ENCODE results near the gene APOL3. TPM values are rescaled to one million over a fixed set of nuclear protein-coding genes. Genes with fewer than 3 reads are reported as not detected.

The APOL3 gene
- total RNA-seq, 1 experiment from 2014 or later, result 0.44 TPM

- intact Hi-C loops (cut with micrococcal nuclease), result no loop called here
- no TSS peak for BruUV-seq (replicated peaks)
- TF ChIP-seq CTCF (IDR thresholded peaks at IDR 0.05; ENCODE audit: unreplicated experiment), result no peak
- no peak overlapping the region for H3K4me3 Mint-ChIP-seq (ENCODE audit: unreplicated experiment)
- DNase-seq (ENCODE audit: unreplicated experiment), result no peak
- no peaks in the 10 kb centered on the region for H3K4me1 Mint-ChIP-seq (ENCODE audit: insufficient read depth, unreplicated experiment)
- H3K9me3 Mint-ChIP-seq (ENCODE audit: unreplicated experiment), result no peaks in the 10 kb centered on the region
- peaks cover 39% of the 10 kb centered on the region for H3K27me3 Mint-ChIP-seq (ENCODE audit: insufficient read depth, unreplicated experiment)
- ChIA-PET POLR2A (interaction anchor here (0.6 kb wide), 1 partner anchor 175 kb away, joined by 3 read pairs; no protein-coding TSS in a partner anchor), CTCF (interaction anchor here (0.7 to 1.5 kb wide), 8 partner anchors 9 to 53 kb away, joined by 3 to 5 read pairs (median 4); partner anchors contain the start of gene APOL2)
- peaks cover 2% of the 10 kb centered on the region for H3K36me3 Mint-ChIP-seq (ENCODE audit: insufficient read depth, unreplicated experiment)
- no peak overlapping the region for H3K27ac Mint-ChIP-seq (ENCODE audit: low read depth, unreplicated experiment)
Measured at GRCh38 chr22:36185828-36186624, 25.5 kb upstream of the APOL3 start.

GRCh38 chr22:36184433-36185025 lies 24.0 kb upstream of the APOL3 start:
- no peak for TF ChIP-seq CTCF (IDR thresholded peaks at IDR 0.05; ENCODE audit: unreplicated experiment)
- intact Hi-C loops (cut with micrococcal nuclease), result no loop called here
- Mint-ChIP-seq H3K27ac (ENCODE audit: low read depth, unreplicated experiment) (no peak overlapping the region), H3K4me1 (ENCODE audit: insufficient read depth, unreplicated experiment) (no peaks in the 10 kb centered on the region), H3K9me3 (ENCODE audit: unreplicated experiment) (no peaks in the 10 kb centered on the region), H3K27me3 (ENCODE audit: insufficient read depth, unreplicated experiment) (peaks cover 24% of the 10 kb centered on the region), H3K4me3 (ENCODE audit: unreplicated experiment) (no peak overlapping the region), H3K36me3 (ENCODE audit: insufficient read depth, unreplicated experiment) (no peaks in the 10 kb centered on the region)
- CTCF ChIA-PET, result no interaction called here
- BruUV-seq (replicated peaks), result no TSS peak
- DNase-seq (ENCODE audit: unreplicated experiment), result no peak
- POLR2A ChIA-PET, result interaction anchor here (0.6 kb wide), 1 partner anchor 340 kb away, joined by 3 read pairs; no protein-coding TSS in a partner anchor

DNA sequence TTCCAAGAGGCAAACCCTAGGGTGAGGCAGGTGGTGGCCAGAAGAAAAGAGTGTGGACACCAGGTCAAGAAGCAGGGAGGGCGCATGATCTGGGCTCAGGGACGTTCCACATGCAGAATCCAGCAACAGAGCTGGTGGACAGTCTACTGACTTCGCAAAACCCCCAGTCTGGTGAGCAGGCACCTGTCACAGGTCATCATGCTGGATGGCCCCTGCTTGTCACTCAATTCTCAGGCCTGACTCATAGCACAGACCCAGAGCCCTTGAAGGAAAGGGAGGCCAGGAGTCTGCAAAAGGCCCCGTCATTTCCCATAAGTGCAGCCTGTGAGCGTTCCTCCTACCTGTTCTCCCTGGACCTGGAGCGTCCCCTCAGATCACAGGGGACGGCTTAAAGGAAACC lies 22.9 kb upstream of the APOL3 start:
- no TSS peak for BruUV-seq (replicated peaks)
- no peak overlapping the region for H3K27ac Mint-ChIP-seq (ENCODE audit: low read depth, unreplicated experiment)
- POLR2A ChIA-PET, result interaction anchor here (1.7 kb wide), 1 partner anchor 9 kb away, joined by 4 read pairs; no protein-coding TSS in a partner anchor
- DNase-seq (ENCODE audit: unreplicated experiment), result no peak
- peaks cover 19% of the 10 kb centered on the region for H3K27me3 Mint-ChIP-seq (ENCODE audit: insufficient read depth, unreplicated experiment)
- CTCF ChIA-PET, result interaction anchor here (1.2 kb wide), 1 partner anchor 39 kb away, joined by 4 read pairs; no protein-coding TSS in a partner anchor
- H3K4me1 Mint-ChIP-seq (ENCODE audit: insufficient read depth, unreplicated experiment), result no peaks in the 10 kb centered on the region
- H3K36me3 Mint-ChIP-seq (ENCODE audit: insufficient read depth, unreplicated experiment), result no peaks in the 10 kb centered on the region
- no peak overlapping the region for H3K4me3 Mint-ChIP-seq (ENCODE audit: unreplicated experiment)
- no peak for TF ChIP-seq CTCF (IDR thresholded peaks at IDR 0.05; ENCODE audit: unreplicated experiment)
- no peaks in the 10 kb centered on the region for H3K9me3 Mint-ChIP-seq (ENCODE audit: unreplicated experiment)
- intact Hi-C loops (cut with micrococcal nuclease), result no loop called here

DNA sequence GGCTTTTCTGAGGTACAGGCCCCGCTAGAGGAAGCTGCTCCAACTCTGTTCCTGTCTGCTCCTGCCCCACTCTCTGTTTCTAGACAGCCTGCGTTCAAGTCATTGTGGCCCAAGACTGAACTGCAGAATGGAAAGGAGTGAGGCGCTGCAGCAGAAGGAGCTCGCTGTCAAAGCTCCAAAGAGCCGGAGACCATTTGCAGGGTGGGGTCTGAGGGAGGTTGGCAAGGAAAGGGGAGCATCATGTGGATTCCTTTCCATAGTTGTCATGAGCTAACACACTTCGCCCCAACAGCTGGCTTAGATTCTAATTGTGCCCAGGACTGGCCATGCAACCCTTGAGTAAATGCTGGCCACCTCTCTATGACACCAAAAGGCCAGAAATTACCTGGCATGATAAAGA lies 22.3 kb upstream of the APOL3 start:
- TF ChIP-seq CTCF (IDR thresholded peaks at IDR 0.05; ENCODE audit: unreplicated experiment), result no peak
- H3K4me1 Mint-ChIP-seq (ENCODE audit: insufficient read depth, unreplicated experiment), result no peaks in the 10 kb centered on the region
- intact Hi-C loops (cut with micrococcal nuclease), result no loop called here
- ChIA-PET CTCF (interaction anchor here (0.7 to 1.5 kb wide), 3 partner anchors 36 to 57 kb away, joined by 3 to 4 read pairs (median 3); partner anchors contain the start of gene APOL2), POLR2A (interaction anchor here (1.7 kb wide), 1 partner anchor 9 kb away, joined by 4 read pairs; no protein-coding TSS in a partner anchor)
- no peak overlapping the region for H3K4me3 Mint-ChIP-seq (ENCODE audit: unreplicated experiment)
- no peak for DNase-seq (ENCODE audit: unreplicated experiment)
- H3K27ac Mint-ChIP-seq (ENCODE audit: low read depth, unreplicated experiment), result no peak overlapping the region
- H3K9me3 Mint-ChIP-seq (ENCODE audit: unreplicated experiment), result no peaks in the 10 kb centered on the region
- no peaks in the 10 kb centered on the region for H3K36me3 Mint-ChIP-seq (ENCODE audit: insufficient read depth, unreplicated experiment)
- BruUV-seq (replicated peaks), result no TSS peak
- peaks cover 19% of the 10 kb centered on the region for H3K27me3 Mint-ChIP-seq (ENCODE audit: insufficient read depth, unreplicated experiment)

All from MCF 10A (cell line).